ENCODE data around the gene DSC1. TPM values are rescaled to one million over a fixed set of nuclear protein-coding genes. Genes with fewer than 3 reads are reported as not detected.

DSC1 gene
- polyA plus RNA-seq, 1 experiment: not detected

DNA sequence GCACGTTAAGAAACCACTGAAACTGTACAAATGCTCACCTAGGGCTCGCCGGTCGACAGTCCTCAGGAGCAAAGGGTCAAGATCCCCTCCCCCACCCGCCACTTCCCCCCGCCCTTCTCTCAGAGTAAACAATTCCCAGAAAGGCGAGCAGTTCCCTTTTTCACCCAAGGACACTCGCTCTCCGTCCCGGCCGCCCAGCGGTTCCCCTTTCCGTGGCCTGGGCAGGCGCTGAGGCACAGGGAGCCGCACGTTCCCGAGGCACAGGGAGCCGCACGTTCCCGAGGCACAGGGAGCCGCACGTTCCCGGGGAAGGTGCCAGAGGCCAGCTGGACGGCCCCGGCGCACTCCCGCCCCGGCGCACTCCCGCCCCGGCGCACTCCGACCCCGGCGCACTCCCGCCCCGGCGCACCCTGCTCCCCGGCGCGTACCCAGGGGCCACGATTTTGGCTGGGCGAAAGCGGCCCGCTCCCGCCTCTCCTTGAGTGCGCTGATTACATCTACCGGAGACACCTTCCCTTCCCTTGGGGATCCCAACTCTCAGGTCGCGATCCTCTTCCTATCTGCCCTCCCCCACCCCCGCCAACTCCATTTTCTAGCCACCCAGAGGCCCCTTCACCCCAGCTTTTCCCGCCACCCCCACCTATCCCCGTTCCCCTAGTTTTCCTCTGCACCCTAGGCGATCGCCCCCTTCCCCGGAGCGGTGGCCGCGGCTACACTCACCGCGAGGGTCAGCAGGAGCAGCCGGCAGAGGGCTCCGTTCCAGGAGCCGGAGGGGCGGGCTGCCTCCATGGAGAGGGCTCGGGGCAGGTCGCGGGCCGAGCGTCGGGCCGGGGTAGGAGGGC is 61.3 kb downstream of the DSC1 start:
- Histone ChIP-seq H3K27me3 (ENCODE audit: control insufficient read depth, insufficient read depth, low read length) (no peaks in the 10 kb centered on the region), H3K9me3 (ENCODE audit: control insufficient read depth, insufficient read depth, low read length) (peaks cover 18% of the 10 kb centered on the region), H3K27ac (ENCODE audit: low read depth, low read length) (no peak overlapping the region), H3K4me3 (ENCODE audit: low read depth, low read length) (no peak overlapping the region)
- TF ChIP-seq, protein P1, sequence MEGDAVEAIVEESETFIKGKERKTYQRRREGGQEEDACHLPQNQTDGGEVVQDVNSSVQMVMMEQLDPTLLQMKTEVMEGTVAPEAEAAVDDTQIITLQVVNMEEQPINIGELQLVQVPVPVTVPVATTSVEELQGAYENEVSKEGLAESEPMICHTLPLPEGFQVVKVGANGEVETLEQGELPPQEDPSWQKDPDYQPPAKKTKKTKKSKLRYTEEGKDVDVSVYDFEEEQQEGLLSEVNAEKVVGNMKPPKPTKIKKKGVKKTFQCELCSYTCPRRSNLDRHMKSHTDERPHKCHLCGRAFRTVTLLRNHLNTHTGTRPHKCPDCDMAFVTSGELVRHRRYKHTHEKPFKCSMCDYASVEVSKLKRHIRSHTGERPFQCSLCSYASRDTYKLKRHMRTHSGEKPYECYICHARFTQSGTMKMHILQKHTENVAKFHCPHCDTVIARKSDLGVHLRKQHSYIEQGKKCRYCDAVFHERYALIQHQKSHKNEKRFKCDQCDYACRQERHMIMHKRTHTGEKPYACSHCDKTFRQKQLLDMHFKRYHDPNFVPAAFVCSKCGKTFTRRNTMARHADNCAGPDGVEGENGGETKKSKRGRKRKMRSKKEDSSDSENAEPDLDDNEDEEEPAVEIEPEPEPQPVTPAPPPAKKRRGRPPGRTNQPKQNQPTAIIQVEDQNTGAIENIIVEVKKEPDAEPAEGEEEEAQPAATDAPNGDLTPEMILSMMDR (IDR thresholded peaks at IDR 0.05; ENCODE audit: low read depth, low read length): no peak
- CTCF ChIA-PET: no interaction called here
- POLR2A ChIA-PET: no interaction called here
- no peak for DNase-seq (ENCODE audit: low read depth, low spot score)

DNA sequence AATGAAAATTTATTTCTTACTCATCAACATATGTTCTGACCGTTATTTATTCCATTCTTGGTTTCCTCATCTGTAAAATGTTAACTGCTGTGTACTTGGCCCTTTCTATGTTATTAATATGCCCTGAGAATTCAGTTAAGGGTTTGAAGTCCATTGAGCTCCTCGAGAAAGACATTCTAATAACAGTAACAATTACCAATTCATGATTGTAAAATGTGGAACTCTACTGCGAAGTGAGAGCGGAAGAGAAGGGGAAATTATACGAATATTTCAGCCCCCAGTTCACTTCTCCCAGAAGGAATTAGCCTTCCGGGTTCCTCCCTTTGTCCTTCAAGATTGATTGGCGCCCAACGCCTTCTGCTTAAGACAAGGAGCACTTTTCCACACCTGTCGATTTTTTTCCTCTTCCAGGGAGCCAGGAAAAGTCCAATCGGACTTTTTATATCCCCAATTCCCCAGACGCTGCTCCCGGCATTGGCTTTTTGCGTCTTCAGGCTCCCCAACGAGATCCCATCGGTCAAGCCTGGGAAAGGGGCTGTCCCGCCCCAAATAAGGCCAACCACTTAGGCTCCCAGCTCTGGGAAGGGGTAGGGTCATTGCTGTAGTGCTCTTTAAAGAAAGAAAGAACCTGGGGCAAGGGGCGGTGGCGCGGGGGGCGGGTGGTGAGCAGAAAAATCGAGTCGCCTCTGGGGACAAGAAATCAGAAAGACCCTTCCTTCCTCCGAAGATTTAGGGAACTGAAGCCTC is 62.0 kb downstream of the DSC1 start:
- H3K27ac ChIP-seq (ENCODE audit: low read depth, low read length): no peak overlapping the region
- no peak for DNase-seq (ENCODE audit: low read depth, low spot score)
- H3K4me3 ChIP-seq (ENCODE audit: low read depth, low read length): no peak overlapping the region
- ChIA-PET POLR2A (no interaction called here), CTCF (no interaction called here)
- no peaks in the 10 kb centered on the region for H3K27me3 ChIP-seq (ENCODE audit: control insufficient read depth, insufficient read depth, low read length)
- H3K9me3 ChIP-seq (ENCODE audit: control insufficient read depth, insufficient read depth, low read length): peaks cover 21% of the 10 kb centered on the region
- TF ChIP-seq, protein P1 (IDR thresholded peaks at IDR 0.05; ENCODE audit: low read depth, low read length): no peak

DNA sequence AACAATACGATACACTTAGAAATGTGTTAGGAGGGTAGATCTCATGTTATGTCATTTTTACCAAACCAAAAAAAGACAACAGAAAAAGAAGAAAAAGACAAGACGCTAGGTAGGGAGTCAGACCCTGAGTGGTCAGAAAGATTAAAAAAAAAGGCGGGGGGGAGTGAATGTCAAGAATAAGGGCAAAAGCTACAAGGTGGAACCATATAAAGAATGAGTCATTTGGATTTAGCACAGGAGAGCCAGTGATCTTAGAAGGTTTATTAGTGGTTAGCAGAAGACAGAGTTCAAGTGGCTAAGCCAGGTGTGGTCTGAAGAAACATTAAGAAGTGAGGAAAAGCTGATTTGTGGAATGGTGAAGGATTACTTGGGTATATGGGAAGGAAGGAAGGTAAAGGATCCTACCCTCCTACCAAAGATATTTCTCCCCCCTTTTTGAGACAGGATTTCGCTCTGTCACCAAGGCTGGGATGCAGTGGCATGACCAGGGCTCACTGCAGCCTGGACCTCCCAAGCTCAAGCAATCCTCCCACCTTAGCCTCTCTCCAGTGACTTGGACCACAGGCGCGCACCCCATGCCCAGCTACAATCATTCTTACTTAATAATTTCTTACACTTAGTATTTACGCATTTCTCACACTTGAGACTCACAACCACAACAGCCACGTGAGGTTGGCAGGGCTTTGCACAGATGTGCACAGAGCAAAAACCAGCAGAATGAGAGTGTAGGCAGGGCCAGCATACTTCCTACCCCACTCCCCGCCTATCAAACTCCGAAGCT is 63.0 kb downstream of the DSC1 start:
- ChIA-PET CTCF (no interaction called here), POLR2A (no interaction called here)
- no peaks in the 10 kb centered on the region for H3K27me3 ChIP-seq (ENCODE audit: control insufficient read depth, insufficient read depth, low read length)
- H3K27ac ChIP-seq (ENCODE audit: low read depth, low read length): no peak overlapping the region
- DNase-seq (ENCODE audit: low read depth, low spot score): no peak
- peaks cover 19% of the 10 kb centered on the region for H3K9me3 ChIP-seq (ENCODE audit: control insufficient read depth, insufficient read depth, low read length)
- TF ChIP-seq, protein P1 (IDR thresholded peaks at IDR 0.05; ENCODE audit: low read depth, low read length): no peak
- no peak overlapping the region for H3K4me3 ChIP-seq (ENCODE audit: low read depth, low read length)

GRCh38 chr18:31098878-31099277 is 63.8 kb downstream of the DSC1 start:
- Histone ChIP-seq H3K27ac (ENCODE audit: low read depth, low read length) (no peak overlapping the region), H3K27me3 (ENCODE audit: control insufficient read depth, insufficient read depth, low read length) (no peaks in the 10 kb centered on the region), H3K4me3 (ENCODE audit: low read depth, low read length) (no peak overlapping the region), H3K9me3 (ENCODE audit: control insufficient read depth, insufficient read depth, low read length) (peaks cover 19% of the 10 kb centered on the region)
- TF ChIP-seq, protein P1 (IDR thresholded peaks at IDR 0.05; ENCODE audit: low read depth, low read length): no peak
- POLR2A ChIA-PET: no interaction called here
- DNase-seq (ENCODE audit: low read depth, low spot score): no peak
- CTCF ChIA-PET: no interaction called here
